HG03097 (cell line): ENCODE data around the gene TFPI2.
"Not testable (repeated sequence)": the region's sequence is repeated elsewhere in the genome, so short reads cannot be mapped to it uniquely, and the experiment has no call there.

Experiments used
- ATAC-seq: cut with Tn5 transposase; IDR thresholded peaks from one replicate; pipeline ENCODE4 v1.9.1; 2021; ENCODE audit not compliant: unreplicated experiment, low FRiP score

The TFPI2 gene, protein sequence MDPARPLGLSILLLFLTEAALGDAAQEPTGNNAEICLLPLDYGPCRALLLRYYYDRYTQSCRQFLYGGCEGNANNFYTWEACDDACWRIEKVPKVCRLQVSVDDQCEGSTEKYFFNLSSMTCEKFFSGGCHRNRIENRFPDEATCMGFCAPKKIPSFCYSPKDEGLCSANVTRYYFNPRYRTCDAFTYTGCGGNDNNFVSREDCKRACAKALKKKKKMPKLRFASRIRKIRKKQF

DNA sequence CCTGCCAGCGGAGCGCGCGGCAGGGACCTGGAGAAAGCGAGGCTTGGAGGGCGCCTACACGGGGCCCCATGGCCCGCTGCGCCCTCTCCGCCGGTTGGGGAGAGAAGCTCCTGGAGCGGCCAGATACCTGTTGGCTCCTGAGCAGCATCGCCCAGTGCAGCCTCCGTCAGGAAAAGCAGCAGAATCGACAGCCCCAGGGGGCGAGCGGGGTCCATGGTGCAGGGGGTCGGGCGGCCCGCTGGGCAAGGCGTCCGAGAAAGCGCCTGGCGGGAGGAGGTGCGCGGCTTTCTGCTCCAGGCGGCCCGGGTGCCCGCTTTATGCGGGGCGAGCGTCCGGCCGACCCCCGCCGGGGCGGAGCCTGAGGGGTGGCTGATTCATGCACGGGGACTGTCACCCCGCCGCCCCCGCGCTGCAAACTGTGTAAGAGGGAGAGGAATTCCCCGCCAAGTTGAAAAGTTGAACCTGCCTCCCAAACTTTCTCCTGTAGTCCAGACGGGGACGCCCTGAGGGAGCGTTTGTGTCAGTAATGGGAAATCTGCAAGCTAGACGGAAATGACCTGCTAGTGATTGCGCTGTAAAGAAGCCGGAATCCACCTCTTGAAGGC, at the start of gene TFPI2:
TFPI2 (minus strand) TSS at position 290 of the 605 bp plus-strand sequence; CDS start at position 215, 75 bp downstream.
- ATAC-seq: peak; percentile 36

DNA sequence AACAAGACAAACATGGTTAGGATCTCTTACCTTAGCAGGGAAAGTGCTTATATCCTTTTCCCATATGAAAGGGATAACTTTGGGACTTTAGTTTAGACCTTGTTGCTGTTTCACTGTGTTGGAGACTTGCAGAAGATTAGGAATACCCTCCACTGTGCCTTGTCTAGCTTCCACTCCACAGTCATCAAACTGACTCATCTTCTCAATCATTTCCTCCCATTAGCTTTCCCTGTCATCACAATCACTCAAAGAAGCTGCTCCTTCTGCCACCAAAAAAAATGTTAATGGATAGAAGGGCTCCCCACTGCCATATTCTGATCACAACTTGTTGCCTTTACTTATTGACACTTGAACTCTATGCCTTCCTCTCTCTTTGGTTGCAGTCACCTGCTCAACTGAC, 47.7 kb upstream of the TFPI2 start:
- no peak for ATAC-seq

DNA sequence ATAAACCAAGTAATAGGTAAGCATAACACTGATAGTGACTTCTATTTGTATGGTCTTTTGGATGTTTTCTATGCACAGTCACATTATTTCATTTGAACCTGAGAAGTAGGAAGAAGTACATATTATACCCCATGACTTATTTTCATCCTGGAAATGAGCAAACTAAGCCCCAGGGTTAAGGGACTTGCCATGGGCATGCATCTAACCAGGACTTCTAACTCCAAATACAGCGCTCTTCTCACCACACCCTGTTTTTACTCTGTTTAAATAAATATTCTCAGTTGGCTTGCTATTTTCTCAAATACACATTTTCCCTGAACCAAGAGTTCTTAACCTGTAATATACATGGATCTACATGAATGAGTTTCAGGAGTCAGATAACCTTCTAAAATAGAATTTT, 47.3 kb upstream of the TFPI2 start:
- no peak for ATAC-seq

DNA sequence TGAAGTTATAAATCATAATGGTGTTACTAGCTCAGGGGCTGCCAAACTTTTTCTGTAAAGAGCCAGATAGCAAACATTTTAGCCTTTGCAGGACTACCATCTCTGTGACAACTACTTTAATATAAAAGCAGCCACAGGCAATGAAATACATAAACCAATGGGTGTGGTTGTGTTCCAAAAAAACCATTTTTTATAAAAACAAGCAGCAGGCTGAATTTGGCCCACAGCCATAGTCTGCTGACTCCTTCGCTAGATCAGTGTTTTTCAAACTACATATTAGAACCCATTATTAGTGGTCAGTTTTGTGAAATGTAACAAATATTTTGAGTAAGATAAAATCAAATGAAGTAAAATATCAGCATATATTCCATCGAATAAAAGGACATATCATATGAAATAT, 44.5 kb upstream of the TFPI2 start:
- ATAC-seq: no peak

DNA sequence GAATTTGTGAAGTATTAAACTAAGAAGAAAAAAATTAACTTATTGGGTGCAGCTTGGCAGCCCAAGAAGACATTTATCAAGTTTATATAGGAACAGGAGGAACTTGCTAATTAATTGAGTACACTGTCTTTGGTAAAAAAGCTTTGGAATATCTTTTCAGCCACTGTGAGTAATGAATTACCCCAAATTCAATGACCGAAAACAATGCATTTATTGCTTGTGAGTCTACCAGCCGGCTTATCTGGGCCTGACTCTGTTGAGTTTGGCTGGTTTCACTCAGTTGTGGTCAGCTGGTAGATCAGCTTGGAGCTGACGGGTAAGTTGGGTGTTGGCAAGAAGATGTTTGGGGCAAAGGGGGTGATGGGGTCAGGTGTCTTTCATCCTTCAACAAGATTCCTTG, 42.6 kb upstream of the TFPI2 start:
- ATAC-seq: no peak

DNA sequence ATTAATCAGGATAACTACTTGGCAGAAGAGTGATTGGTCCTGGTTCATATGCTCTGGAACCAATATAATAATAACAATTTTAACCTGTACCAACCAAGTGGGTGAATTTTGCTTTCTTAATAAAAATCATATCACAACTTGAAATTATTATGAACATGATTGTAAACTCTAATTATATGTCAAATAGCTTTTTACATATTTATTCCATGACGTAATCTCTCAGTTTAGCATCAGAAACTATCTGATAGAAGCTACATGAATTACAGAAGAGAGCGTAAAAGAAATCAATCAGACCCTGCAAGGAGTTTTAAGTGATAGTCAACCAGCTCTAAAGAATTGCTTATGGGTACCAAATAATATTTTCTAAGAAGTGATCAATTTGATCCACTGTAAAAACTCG, 41.1 kb upstream of the TFPI2 start:
- no peak for ATAC-seq

DNA sequence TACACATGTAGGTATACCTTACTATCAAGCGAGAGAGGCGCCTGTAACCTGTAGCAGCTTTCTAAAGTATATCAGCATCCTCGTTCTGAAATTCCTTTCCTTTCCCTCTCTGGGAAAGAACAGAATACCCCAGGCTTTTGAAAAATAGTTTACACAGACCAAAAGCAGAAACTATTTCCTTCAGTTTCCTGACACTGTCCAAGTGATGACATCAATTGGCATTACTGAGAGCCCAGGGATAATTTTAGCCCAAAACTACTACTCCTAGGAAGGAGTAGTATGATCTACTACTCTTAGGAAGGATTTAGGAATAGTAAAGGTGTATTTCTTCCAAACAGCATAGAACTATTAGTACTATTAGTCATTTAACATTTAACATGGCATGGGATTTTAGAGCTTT, 37.0 kb upstream of the TFPI2 start:
- no peak for ATAC-seq

DNA sequence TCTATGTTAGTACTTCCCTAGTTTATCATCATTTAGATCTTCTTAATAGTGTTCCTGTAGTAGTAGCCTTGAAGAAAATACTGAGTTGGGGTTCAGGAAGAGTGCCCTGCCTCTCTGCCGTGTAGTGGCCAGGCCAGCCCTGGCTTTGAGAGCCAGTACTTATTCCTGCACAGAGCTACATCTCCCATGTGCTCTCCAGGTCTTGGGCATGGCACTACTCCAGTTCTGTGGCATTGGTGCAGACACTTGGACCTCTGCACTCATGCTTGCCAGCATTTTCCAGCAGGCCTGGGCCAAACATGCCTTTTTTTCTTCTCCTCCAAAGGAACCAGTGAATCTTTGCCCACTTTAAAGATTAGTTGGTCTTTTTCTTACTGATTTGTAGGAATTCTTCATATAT, 36.2 kb upstream of the TFPI2 start:
- ATAC-seq: no peak

DNA sequence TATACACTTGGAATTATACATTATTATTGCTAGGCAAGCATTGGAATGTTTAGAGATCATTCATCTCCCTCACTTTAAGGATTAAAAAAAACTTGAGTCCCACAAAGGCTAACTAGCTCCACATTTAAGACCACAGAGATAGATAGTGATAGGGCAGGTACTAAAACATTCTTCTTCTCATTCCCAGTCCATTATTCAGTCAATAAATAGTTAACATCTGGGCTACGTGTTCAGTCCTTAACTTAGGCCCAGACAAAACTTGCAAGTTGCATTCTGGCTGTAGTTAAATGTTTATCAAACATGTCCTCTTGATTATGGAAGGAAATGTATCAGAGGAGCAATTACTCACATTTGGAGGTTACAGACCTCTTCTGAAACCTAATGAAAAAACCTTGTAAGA, 33.4 kb upstream of the TFPI2 start:
- no peak for ATAC-seq

DNA sequence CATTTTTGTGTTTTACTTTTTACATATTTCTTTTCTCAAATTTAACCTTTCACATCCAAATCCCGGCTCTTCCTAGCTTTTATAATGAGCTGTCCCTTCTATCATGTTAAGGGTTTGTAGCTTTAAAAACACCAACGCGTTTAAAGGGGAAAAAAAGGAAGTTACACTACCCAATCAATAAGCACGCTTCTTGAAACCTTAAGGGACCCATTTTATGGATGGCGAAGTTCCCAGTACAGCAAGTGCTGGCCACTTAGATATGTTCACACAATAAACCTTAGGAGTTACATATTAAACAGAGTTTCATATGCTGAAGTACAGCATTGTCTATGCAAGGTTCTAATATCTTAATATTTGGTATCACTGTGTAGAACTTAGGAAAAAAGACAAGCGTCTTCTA, 32.7 kb upstream of the TFPI2 start:
- no peak for ATAC-seq

DNA sequence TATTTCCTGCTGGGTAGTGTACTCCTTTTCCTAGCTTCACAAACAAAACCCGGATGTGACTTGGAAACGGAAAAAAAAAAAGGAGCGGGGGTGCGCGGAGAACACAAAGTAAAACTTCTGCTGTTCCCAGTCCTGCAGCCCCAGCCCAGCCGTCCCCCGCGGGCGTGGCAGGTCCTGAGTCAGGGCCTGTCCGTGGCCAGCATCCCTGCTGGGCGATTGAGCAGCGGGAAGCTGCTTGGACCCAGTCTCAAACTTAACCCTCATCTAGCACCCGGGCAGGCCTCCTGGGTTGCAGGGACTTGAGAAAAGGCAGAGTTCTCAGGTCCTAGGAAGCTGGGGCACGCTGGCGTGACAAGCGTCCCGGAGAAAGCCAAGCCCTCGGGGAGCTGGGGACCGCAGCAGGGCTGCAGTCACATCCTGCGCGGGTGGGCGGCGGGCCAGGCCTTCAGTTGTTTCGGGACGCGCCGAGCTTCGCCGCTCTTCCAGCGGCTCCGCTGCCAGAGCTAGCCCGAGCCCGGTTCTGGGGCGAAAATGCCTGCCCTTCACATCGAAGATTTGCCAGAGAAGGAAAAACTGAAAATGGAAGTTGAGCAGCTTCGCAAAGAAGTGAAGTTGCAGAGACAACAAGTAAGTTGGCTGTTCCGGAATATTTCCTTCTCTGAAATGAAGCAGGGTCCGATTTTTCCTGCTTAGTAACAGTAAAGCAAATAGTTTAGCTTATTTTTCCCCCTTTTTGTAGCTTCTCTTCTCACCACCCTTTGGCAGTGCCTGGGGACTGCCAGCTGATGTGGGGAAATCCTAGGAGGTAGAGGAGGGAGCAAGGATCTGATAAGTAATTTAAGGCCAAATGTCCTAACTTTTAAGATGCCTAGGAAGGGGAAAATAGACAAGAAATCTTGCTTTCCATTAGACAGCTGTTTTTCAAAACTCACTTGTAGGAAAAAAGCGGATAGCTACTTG, 31.3 kb upstream of the TFPI2 start, which contains the start of gene GNG11:
GNG11 (plus strand) TSS at position 129 of the 960 bp plus-strand sequence; CDS start at position 532, 403 bp downstream.
- peak; percentile 84 for ATAC-seq

DNA sequence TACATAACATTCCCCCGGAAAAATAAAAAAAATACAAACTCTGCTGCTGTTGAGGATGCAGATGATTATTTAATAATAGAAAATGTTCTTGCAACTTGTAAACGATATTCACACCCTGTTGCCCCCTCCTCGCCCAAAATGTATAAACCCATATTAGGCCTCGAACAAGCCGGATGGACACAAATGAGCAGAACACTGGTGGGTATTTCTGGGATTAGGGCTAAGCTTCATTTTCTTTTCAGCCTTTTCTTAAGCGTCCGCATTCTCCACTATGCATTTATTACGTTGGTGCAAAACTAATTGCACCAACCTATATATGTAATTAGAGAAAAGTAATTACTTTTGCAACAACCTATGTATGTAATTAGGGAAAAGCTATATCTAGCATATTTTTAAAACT, 30.6 kb upstream of the TFPI2 start:
- no peak for ATAC-seq

DNA sequence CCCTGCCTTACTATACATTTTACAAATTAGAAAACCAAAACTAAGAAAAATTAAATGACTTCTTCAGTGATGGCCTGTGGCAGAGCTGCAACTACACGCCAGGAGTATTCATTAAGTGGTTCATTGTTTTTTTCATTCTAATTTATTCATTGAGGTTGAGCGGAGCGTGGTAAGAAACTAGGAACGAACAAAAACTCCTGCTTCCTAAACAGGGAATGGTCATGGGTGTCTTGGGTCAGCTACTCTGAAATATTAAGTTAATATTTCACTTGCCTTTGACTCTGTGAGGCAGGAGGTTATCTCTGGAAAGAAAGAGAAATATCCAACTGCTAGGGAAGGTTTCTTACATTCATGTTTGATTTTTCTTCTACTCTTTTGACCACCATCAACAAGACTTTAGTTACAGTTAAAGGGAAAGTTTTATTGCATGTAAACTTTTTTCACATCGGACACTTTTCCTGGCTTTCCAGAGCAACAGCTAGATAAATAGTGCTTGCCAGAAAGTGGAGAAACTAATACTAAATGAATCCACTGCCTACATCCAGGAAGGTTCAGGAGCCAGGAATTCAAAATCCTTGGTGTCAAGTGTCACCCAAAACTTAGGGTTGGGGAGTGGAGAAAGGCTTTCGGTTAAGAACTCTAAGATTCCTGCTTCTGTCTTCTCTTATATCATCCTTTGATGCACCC, 30.1 kb upstream of the TFPI2 start:
- no peak for ATAC-seq

DNA sequence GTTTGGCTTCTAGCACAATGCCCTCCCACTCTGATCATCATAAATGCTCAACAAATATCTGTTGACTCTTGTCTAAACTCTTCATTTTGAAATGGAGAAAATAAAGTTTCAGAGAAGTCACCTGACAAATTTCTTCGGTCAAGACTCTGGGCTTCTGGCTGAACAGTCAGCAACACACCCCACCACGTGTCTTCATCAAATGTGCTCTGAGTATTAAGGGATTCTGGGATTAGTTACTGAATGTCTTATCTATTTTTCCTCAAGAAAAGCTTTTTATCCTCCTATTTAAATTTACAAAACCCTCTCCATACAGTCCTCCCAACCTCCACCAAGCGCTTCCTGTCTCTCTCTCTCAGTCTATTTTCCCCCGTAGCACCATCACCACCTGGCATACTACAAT, 25.8 kb upstream of the TFPI2 start:
- peak; percentile 14 for ATAC-seq

DNA sequence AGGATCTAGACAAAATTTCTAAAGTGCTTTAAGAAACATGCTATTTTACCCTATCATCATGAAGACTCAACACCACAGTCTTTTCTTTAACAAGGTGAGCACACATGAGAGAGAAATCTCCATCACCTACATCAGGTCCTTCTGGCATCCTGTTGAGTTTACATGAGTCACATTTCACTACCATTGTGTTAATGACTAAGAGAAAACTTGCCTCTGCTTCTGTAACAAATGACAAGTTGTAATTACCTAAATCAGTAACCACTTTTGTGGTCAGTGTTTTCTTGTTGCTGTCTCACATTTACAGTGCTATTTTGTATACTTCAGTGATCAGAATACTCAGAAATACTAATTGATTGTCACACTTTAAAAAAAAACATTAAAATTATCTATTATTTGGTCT, 25.3 kb upstream of the TFPI2 start:
- ATAC-seq: peak; percentile 58

DNA sequence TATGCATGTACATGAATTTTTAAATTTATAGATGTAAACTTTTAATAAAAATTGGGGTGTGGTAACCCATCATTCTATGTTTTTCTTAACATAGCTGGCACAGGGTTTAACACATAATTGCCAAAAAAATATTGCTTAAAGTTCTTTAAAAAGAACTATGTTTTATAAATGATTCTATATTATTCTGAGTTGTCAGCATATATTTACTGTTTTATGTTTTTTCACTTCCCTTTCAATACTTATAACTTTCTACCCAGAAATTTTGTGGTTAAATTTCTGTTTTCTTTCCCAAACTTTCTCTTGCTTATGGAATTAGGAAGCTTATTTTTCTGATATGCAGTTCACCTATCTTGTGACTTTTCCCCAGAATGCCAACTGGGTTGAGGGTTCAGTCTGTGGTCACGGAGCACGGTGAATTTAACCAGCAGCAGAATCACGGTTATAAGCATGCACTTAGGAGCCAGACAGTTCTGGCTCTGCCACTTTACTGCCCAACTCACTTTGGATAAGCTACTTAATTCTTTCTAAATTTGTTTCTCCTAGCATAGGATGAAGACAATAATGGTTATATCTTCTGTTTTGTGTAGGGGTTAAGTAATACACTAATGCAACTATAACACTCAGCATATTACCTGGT, 24.8 kb upstream of the TFPI2 start:
- not testable (repeated sequence) for ATAC-seq

DNA sequence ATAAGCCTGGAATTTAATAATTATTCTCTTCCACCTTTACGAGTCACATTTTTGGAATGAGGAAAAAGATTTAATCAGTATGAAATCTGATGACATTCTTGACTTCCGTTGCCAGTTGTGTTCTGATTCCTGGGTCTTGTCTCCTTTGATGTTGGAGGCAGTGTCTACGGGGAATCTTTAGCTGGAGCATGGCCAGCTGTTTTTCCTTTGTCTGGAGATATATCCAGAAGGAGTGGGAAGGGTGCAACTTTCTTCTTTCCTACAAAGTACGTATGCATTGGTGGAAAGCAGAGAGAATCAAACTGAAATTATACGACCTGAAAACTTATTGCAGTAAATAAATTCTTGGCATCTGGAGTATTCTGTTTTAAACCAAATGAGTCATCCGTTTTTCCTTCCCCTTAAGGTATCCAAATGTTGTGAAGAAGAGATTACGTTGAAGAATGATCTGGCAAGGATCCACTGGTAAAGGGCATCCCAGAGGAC, 24.1 kb upstream of the TFPI2 start:
- no peak for ATAC-seq

DNA sequence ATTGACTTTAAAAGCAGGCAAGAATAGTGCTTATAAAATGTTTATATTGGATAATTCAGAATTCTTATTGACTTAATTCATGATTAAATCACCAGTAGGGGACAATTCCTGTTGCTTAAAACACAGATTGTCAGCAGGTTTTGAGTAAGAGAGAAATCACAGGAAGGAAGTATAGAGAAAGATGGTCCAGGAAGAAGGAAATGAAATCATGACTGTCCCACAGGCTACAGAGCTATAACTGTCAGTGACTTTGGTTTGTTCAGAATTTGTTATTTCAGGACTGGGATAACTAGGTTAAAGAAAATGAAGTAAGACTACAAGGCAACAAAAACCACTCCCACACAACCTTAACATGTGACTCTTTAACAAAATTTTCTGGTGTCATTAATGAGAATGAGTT, 22.6 kb upstream of the TFPI2 start:
- ATAC-seq: no peak

DNA sequence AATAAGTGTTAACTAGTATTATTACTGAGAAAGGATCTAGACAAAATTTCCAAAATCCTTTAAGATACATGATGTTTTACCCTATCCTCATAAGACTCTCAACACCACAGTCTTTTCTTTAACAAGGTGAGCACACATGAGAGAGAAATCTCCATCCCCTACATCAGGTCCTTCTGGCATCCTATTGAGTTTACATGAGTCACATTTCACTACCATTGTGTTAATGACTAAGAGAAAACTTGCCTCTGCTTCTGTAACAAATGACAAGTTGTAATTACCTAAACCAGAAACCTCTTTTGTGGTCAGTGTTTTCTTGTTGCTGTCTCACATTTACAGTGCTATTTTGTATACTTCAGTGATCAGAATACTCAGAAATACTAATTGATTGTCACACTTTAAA, 21.1 kb upstream of the TFPI2 start:
- not testable (repeated sequence) for ATAC-seq

DNA sequence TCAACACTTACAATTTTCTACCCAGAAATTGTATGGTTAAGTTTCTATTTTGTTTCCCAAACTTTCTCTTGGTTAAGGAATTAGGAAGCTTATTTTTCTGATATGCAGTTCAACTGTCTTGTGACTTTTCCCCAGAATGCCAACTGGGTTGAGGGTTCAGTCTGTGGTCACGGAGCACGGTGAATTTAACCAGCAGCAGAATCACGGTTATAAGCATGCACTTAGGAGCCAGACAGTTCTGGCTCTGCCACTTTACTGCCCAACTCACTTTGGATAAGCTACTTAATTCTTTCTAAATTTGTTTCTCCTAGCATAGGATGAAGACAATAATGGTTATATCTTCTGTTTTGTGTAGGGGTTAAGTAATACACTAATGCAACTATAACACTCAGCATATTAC, 20.7 kb upstream of the TFPI2 start:
- not testable (repeated sequence) for ATAC-seq
